Measurements from ENCODE around the gene CLSTN3.

The CLSTN3 gene

DNA sequence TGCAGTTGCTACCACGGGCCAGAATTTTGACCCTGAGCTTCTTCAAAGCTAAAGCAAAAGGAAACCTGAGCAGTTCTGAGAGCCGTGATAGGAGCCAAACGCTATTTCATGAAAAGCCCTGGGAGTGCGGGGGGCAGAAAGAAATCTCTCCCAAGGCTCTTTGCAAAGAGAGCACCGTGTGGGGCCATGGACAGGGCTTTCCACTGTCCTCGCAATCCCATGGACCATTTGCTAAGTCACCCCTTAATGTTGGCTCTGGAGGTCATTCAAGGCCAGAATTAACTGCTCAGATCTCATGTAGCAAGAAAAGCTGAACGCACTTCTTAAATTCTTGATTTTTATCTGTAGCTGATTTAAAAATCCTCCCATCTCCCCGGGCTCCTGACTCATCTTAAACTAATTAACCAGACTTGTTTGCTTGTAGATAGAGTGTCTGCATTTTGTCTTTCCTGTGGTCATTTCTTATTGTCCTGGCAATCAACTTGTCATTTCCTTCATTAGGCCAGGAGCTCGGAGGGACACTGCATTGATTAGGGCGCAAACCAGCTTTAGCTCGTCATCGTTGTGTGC, 24.8 kb downstream of the CLSTN3 start:
- H3K27ac ChIP-seq = no peak overlapping the region
- H3K4me1 ChIP-seq (ENCODE audit: control insufficient read depth in 1 of 2, insufficient read depth in 1 of 2, low read depth in 1 of 2, low read length in 1 of 2) = peaks cover 6 to 11% of the 10 kb centered on the region in 2 experiments
- H3K36me3 ChIP-seq = peaks cover 62% of the 10 kb centered on the region
- no peaks in the 10 kb centered on the region for H3K27me3 ChIP-seq
- no peaks in the 10 kb centered on the region for H3K9me3 ChIP-seq
- TF ChIP-seq CTCF (IDR thresholded peaks at IDR 0.05) = no peak
- no peak overlapping the region for H3K4me3 ChIP-seq (ENCODE audit: low read depth in 1 of 2, low read length in 1 of 2)

- Histone ChIP-seq H3K4me1 (ENCODE audit: control insufficient read depth in 1 of 2, insufficient read depth in 1 of 2, low read depth in 1 of 2, low read length in 1 of 2) (peaks cover 6 to 11% of the 10 kb centered on the region in 2 experiments), H3K27ac (no peak overlapping the region), H3K36me3 (peaks cover 56% of the 10 kb centered on the region), H3K27me3 (no peaks in the 10 kb centered on the region), H3K9me3 (no peaks in the 10 kb centered on the region), H3K4me3 (ENCODE audit: low read depth in 1 of 2, low read length in 1 of 2) (no peak overlapping the region)
- TF ChIP-seq CTCF (IDR thresholded peaks at IDR 0.05) = no peak
These were observed 25.4 kb downstream of the CLSTN3 start for GRCh38 chr12:7155471-7156034.

GRCh38 chr12:7156259-7157197, 26.4 kb downstream of the CLSTN3 start:
- Histone ChIP-seq H3K27me3 (peaks cover 3% of the 10 kb centered on the region), H3K36me3 (peaks cover 46% of the 10 kb centered on the region), H3K27ac (no peak overlapping the region), H3K4me3 (ENCODE audit: low read depth in 1 of 2, low read length in 1 of 2) (no peak overlapping the region), H3K4me1 (ENCODE audit: control insufficient read depth in 1 of 2, insufficient read depth in 1 of 2, low read depth in 1 of 2, low read length in 1 of 2) (peaks cover 6 to 11% of the 10 kb centered on the region in 2 experiments), H3K9me3 (no peaks in the 10 kb centered on the region)
- no peak for TF ChIP-seq CTCF (IDR thresholded peaks at IDR 0.05)

DNA sequence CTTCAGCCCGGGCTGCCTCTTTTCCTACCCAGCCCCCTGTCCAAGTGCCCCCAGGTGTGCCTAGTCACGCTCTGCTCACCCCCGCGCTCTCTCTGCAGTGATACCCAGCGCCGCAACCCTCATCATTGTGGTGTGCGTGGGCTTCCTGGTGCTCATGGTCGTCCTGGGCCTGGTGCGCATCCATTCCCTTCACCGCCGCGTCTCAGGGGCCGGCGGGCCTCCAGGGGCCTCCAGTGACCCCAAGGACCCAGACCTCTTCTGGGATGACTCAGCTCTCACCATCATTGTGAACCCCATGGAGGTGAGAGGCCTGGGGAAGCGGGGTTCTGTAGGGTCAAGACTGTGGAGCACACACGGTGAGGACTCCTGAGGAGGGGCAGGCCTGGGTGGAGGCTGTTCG, 27.2 kb downstream of the CLSTN3 start:
- Histone ChIP-seq H3K4me1 (ENCODE audit: control insufficient read depth in 1 of 2, insufficient read depth in 1 of 2, low read depth in 1 of 2, low read length in 1 of 2) (peaks cover 6 to 11% of the 10 kb centered on the region in 2 experiments), H3K27ac (no peak overlapping the region), H3K27me3 (peaks cover 12% of the 10 kb centered on the region), H3K4me3 (ENCODE audit: low read depth in 1 of 2, low read length in 1 of 2) (no peak overlapping the region), H3K9me3 (no peaks in the 10 kb centered on the region), H3K36me3 (peaks cover 41% of the 10 kb centered on the region)
- no peak for TF ChIP-seq CTCF (IDR thresholded peaks at IDR 0.05)

- no peak for TF ChIP-seq CTCF (IDR thresholded peaks at IDR 0.05)
- Histone ChIP-seq H3K4me1 (ENCODE audit: control insufficient read depth in 1 of 2, insufficient read depth in 1 of 2, low read depth in 1 of 2, low read length in 1 of 2) (peaks cover 6 to 10% of the 10 kb centered on the region in 2 experiments), H3K9me3 (no peaks in the 10 kb centered on the region), H3K27ac (no peak overlapping the region), H3K36me3 (peaks cover 32% of the 10 kb centered on the region), H3K27me3 (peaks cover 28% of the 10 kb centered on the region), H3K4me3 (ENCODE audit: low read depth in 1 of 2, low read length in 1 of 2) (no peak overlapping the region)
These were observed 28.8 kb downstream of the CLSTN3 start for GRCh38 chr12:7158781-7159609.

Data from neutrophil (primary cell).